HUES6 (cell line): ENCODE results near the gene FKBP14.
"Not testable (repeated sequence)": the region's sequence is repeated elsewhere in the genome, so short reads cannot be mapped to it uniquely, and the experiment has no call there.

Source experiments
- H3K27ac ChIP-seq: 2 replicates; pipeline ENCODE4 v1.7.0; 2013; ENCODE audit warnings: low read depth, mild to moderate bottlenecking, low read length, inconsistent platforms
- H3K27me3 ChIP-seq: 2 replicates; pipeline ENCODE4 v1.6.1; 2013; ENCODE audit warnings: low read length; ENCODE audit not compliant: control insufficient read depth, insufficient read depth
- H3K36me3 ChIP-seq: 2 replicates; pipeline ENCODE4 v1.6.1; 2013; ENCODE audit warnings: low read length; ENCODE audit not compliant: control insufficient read depth, insufficient read depth
- H3K4me1 ChIP-seq: 2 replicates; pipeline ENCODE4 v1.6.1; 2013; ENCODE audit warnings: low read length; ENCODE audit not compliant: control insufficient read depth, insufficient read depth
- H3K4me3 ChIP-seq: 2 replicates; pipeline ENCODE4 v1.5.1; 2013; ENCODE audit warnings: low read depth, low read length
- H3K9ac ChIP-seq: one replicate; pipeline ENCODE4 v1.6.1; 2013; ENCODE audit warnings: mild to moderate bottlenecking, low read length
- H3K9me3 ChIP-seq: 2 replicates; pipeline ENCODE4 v1.6.1; 2013; ENCODE audit warnings: low read depth, low read length; ENCODE audit not compliant: control insufficient read depth, insufficient read depth

The FKBP14 gene

GRCh38 chr7:29975561-29975960 lies 50.9 kb downstream of the FKBP14 start:
- Histone ChIP-seq H3K9ac (no peak overlapping the region), H3K27me3 (no peaks in the 10 kb centered on the region), H3K9me3 (no peaks in the 10 kb centered on the region), H3K36me3 (peaks cover 3% of the 10 kb centered on the region; the same call in 1 of the 2 replicates), H3K27ac (no peak overlapping the region), H3K4me3 (no peak overlapping the region), H3K4me1 (no peaks in the 10 kb centered on the region; the same call in 1 of the 2 replicates)

- no peaks in the 10 kb centered on the region for H3K27me3 ChIP-seq
- no peak overlapping the region for H3K4me3 ChIP-seq
- peaks cover 5% of the 10 kb centered on the region for H3K4me1 ChIP-seq
- H3K9ac ChIP-seq: no peak overlapping the region
- no peaks in the 10 kb centered on the region for H3K9me3 ChIP-seq
- H3K36me3 ChIP-seq: peaks cover 7% of the 10 kb centered on the region; the same call in 1 of the 2 replicates
- H3K27ac ChIP-seq: no peak overlapping the region
Measured at GRCh38 chr7:29974286-29974685, 52.2 kb downstream of the FKBP14 start.

GRCh38 chr7:29972315-29972669 lies 54.2 kb downstream of the FKBP14 start:
- Histone ChIP-seq H3K9me3 (no peaks in the 10 kb centered on the region), H3K36me3 (peaks cover 25% of the 10 kb centered on the region), H3K9ac (no peak overlapping the region), H3K4me1 (peaks cover 5% of the 10 kb centered on the region), H3K4me3 (no peak overlapping the region), H3K27me3 (no peaks in the 10 kb centered on the region), H3K27ac (no peak overlapping the region)

GRCh38 chr7:29971566-29972314 lies 54.8 kb downstream of the FKBP14 start:
- no peaks in the 10 kb centered on the region for H3K27me3 ChIP-seq
- no peak overlapping the region for H3K27ac ChIP-seq
- H3K9ac ChIP-seq: no peak overlapping the region
- H3K36me3 ChIP-seq: peaks cover 28% of the 10 kb centered on the region
- no peaks in the 10 kb centered on the region for H3K9me3 ChIP-seq
- H3K4me1 ChIP-seq: peaks cover 5% of the 10 kb centered on the region
- no peak overlapping the region for H3K4me3 ChIP-seq

GRCh38 chr7:29970158-29970557 lies 56.3 kb downstream of the FKBP14 start:
- H3K9ac ChIP-seq: no peak overlapping the region
- H3K4me1 ChIP-seq: peaks cover 5% of the 10 kb centered on the region
- H3K4me3 ChIP-seq: no peak overlapping the region
- H3K9me3 ChIP-seq: no peaks in the 10 kb centered on the region
- no peaks in the 10 kb centered on the region for H3K27me3 ChIP-seq
- H3K36me3 ChIP-seq: peaks cover 43% of the 10 kb centered on the region
- no peak overlapping the region for H3K27ac ChIP-seq

GRCh38 chr7:29969738-29970137 lies 56.8 kb downstream of the FKBP14 start:
- H3K4me1 ChIP-seq: peaks cover 5% of the 10 kb centered on the region
- H3K27ac ChIP-seq: no peak overlapping the region
- H3K9ac ChIP-seq: no peak overlapping the region
- H3K36me3 ChIP-seq: peaks cover 47% of the 10 kb centered on the region
- H3K9me3 ChIP-seq: no peaks in the 10 kb centered on the region
- no peaks in the 10 kb centered on the region for H3K27me3 ChIP-seq
- H3K4me3 ChIP-seq: no peak overlapping the region

GRCh38 chr7:29968683-29969395 lies 57.7 kb downstream of the FKBP14 start:
- H3K27ac ChIP-seq: no peak overlapping the region
- no peak overlapping the region for H3K9ac ChIP-seq
- H3K9me3 ChIP-seq: no peaks in the 10 kb centered on the region
- no peak overlapping the region for H3K4me3 ChIP-seq
- H3K27me3 ChIP-seq: no peaks in the 10 kb centered on the region
- H3K36me3 ChIP-seq: peaks cover 52% of the 10 kb centered on the region
- peaks cover 5% of the 10 kb centered on the region for H3K4me1 ChIP-seq

GRCh38 chr7:29965030-29965429 lies 61.5 kb downstream of the FKBP14 start:
- Histone ChIP-seq H3K9ac (no peak overlapping the region), H3K9me3 (peaks cover 2% of the 10 kb centered on the region; the same call in 1 of the 2 replicates), H3K36me3 (peaks cover 65% of the 10 kb centered on the region), H3K27ac (no peak overlapping the region), H3K27me3 (no peaks in the 10 kb centered on the region), H3K4me3 (no peak overlapping the region), H3K4me1 (peaks cover under 1% of the 10 kb centered on the region; the same call in 1 of the 2 replicates)

GRCh38 chr7:29962035-29962434 lies 64.5 kb downstream of the FKBP14 start:
- H3K36me3 ChIP-seq: peaks cover 53% of the 10 kb centered on the region
- no peak overlapping the region for H3K27ac ChIP-seq

GRCh38 chr7:29961611-29962010 lies 64.9 kb downstream of the FKBP14 start:
- not testable (repeated sequence) for H3K27ac ChIP-seq, H3K27me3 ChIP-seq, H3K9ac ChIP-seq, H3K4me3 ChIP-seq, H3K9me3 ChIP-seq
- H3K36me3 ChIP-seq: peaks cover 49% of the 10 kb centered on the region
- H3K4me1 ChIP-seq: peaks cover 18% of the 10 kb centered on the region; the same call in 1 of the 2 replicates

More at GRCh38 chr7:29962035-29962434, 64.5 kb downstream of the FKBP14 start:
- no peaks in the 10 kb centered on the region for H3K27me3 ChIP-seq
- H3K9me3 ChIP-seq: peaks cover 2% of the 10 kb centered on the region; the same call in 1 of the 2 replicates
- peaks cover 18% of the 10 kb centered on the region; the same call in 1 of the 2 replicates for H3K4me1 ChIP-seq
- no peak overlapping the region for H3K9ac ChIP-seq
- H3K4me3 ChIP-seq: no peak overlapping the region
